GM12875 (cell line): ENCODE results near the gene RPAP2.
"Not testable (repeated sequence)": the region's sequence is repeated elsewhere in the genome, so short reads cannot be mapped to it uniquely, and the experiment has no call there.

Experiments
- H3K4me3 ChIP-seq: one replicate; pipeline ENCODE4 v1.5.1; 2011; ENCODE audit warnings: low read depth, low read length, control low read depth
- TF ChIP-seq, protein P1 (sequence below): IDR thresholded peaks from 2 replicates; pipeline ENCODE4 v1.5.1; 2011; ENCODE audit warnings: low read depth, mild to moderate bottlenecking, control low read depth, inconsistent platforms, low read length, moderate library complexity, borderline replicate concordance; ENCODE audit not compliant: insufficient read depth

RPAP2 gene

DNA sequence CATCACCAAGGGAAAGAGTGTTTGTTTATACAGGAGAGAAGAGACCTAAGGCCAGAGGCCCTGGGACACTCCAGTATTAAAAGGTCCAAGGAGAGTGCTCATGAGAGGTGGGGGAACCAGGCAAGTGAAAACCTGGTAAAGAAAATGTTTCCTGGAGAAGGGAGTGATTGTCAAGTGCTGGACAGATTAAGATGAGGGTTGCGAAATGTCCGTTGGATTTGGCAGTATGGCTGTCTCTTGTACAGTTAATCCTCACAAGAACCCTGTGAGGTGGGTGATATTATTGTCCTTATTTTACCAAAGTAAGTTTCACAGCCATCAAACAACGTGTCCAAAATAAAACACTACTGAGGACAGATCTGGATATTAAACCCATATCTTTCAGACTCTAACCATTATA, 44.2 kb downstream of the RPAP2 start:
- no peak overlapping the region for H3K4me3 ChIP-seq
- TF ChIP-seq, protein P1, sequence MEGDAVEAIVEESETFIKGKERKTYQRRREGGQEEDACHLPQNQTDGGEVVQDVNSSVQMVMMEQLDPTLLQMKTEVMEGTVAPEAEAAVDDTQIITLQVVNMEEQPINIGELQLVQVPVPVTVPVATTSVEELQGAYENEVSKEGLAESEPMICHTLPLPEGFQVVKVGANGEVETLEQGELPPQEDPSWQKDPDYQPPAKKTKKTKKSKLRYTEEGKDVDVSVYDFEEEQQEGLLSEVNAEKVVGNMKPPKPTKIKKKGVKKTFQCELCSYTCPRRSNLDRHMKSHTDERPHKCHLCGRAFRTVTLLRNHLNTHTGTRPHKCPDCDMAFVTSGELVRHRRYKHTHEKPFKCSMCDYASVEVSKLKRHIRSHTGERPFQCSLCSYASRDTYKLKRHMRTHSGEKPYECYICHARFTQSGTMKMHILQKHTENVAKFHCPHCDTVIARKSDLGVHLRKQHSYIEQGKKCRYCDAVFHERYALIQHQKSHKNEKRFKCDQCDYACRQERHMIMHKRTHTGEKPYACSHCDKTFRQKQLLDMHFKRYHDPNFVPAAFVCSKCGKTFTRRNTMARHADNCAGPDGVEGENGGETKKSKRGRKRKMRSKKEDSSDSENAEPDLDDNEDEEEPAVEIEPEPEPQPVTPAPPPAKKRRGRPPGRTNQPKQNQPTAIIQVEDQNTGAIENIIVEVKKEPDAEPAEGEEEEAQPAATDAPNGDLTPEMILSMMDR = no peak

DNA sequence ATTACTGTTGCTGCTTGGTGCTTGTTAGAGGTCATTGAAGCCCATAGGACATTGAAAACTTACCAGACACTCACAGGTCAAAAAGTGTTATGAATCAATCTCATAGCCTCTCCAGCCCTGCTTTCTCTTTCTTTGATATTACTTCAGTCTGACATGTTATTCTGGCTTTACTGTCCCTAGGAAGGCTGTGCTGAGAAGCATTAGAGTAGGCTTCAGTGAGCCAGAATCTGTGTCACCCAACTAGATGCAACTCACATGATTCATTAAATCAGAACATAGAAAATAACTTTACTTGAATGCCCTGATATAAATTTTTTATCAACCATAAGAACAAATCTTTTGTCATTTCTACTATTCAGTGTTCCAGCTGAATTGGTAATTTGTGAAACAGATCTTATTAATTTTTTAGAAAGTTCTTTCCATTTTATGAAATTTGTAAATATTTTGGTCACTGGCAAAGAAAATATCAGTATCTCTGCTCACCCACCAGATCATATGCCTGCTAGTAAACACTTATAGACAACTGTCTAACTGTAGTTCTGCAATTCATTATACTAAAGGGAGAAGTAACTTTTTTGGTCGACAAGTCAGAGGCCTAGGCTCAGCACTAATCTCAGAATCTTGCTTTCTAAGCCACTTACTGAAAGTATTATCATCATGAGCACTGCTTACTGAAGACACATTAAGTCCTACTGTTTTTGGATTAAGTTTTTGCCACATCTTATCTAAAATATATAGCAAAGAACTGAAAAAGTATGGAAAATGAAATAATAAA, 48.2 kb downstream of the RPAP2 start:
- no peak overlapping the region for H3K4me3 ChIP-seq
- TF ChIP-seq, protein P1 = no peak

DNA sequence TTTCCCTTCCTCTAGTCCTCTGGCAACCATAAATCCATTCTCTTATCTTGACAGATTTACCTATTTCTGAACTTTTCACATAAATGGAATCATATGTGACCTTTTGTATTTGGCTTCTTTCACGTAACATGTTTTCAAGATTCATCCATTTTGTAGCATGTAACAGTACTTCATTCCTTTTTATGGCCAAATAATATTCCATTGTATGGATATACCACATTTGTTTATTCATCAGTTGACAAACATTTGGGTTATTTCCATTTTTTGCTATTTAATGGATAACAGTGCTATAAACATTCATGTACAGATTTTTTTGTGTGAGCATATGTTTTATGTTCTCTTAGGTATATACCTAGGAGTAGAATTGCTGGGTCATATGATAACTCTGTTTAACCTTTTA, 54.0 kb downstream of the RPAP2 start:
- H3K4me3 ChIP-seq = no peak overlapping the region
- TF ChIP-seq, protein P1 = no peak

DNA sequence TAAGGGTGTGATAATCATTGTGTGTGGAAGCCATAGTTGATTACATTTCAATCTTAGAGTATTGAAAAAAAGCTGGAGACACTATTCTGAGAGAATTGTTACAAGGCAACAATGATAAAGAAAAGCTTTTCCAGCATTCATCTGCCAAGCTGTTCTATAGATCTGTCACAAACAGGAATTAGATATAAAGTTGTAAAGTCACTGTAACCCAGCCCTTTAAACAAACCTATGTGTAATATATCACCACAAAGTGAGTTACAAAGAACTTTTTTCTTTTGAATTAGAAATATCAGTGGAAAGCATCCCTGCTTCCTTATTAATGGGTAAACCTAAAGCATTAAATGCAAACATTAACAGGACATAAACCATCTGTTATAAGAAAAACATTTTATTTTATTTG, 55.4 kb downstream of the RPAP2 start:
- TF ChIP-seq, protein P1 = no peak
- H3K4me3 ChIP-seq = no peak overlapping the region

DNA sequence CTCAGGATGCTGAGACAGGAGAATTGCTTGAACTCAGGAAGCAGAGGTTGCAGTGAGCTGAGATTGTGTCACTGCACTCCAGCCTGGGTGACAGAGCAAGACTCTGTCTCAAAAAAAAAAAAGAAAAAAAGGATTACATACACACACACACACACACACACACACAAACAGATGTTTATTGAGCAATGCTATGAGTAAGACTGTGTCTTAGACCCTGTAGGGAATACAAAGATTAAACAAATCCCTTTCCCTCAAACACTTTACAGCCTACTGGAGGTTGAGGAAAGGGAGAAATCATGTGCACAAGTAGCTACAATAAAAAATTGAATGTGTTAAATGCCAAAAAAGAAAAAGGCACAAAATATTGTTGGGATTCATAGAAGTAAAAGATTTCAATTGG, 58.1 kb downstream of the RPAP2 start:
- TF ChIP-seq, protein P1 = no peak
- no peak overlapping the region for H3K4me3 ChIP-seq

DNA sequence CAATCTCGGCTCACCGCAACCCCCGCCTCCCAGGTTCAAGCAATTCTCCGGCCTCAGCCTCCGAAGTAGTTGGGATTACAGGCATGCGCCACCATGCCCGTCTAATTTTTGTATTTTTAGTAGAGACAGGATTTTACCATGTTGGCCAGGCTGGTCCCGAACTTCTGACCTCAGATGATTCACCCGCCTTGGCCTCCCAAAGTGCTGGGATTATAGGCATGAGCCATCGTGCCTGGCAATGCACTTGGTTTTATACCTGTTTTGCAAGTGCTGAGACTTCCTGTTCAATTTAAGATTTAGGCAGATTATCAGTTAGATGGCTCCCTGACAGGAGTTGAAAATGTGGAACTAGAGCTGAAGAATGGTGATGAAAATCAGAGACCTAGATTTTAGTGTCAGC, 60.5 kb downstream of the RPAP2 start:
- not testable (repeated sequence) for H3K4me3 ChIP-seq

DNA sequence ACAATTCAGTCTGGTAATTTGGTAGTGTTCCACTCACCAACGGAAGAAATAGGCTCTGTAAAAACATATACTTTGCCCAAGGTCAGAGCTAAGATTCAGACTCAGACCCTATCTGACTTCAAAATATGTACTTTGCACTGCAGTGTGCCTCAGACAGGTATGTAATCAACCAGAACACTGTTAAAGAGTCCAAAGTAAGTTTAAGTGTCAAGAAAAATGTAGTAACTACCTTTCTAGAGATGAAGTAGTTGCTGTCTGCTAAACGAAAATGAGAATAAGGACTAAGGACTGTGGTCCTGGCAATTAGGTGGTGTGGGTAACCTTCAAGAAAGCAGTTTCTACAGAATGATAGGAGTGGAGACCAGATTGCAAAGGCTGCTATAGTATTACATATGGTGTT, 61.1 kb downstream of the RPAP2 start:
- no peak overlapping the region for H3K4me3 ChIP-seq
- TF ChIP-seq, protein P1 = no peak
